Upper lobe of left lung (tissue), 6 donors: ENCODE results near the gene ABHD5. TPM values are rescaled to one million over a fixed set of nuclear protein-coding genes. Genes with fewer than 3 reads are reported as not detected.

Source experiments
- ATAC-seq, 2 donors: fragments of 200-7000 bp; cut with Tn5 transposase; one replicate each; pipeline ENCODE4 v1.9.1; 2022; ENCODE audit warnings: mild to moderate bottlenecking in 2 of 2, moderate library complexity in 2 of 2; ENCODE audit not compliant: low FRiP score in 2 of 2
- DNase-seq, 2 donors: peaks; one replicate each; pipeline ENCODE4 v3.0.0-alpha.2; 2019 to 2020
- H3K27ac ChIP-seq, 4 donors: fragments of 200-600 bp; sonication (generic); one replicate each; pipeline ENCODE4 v1.5.1; 2016 to 2019
- H3K27me3 ChIP-seq, 4 donors: fragments of 200-600 bp; sonication (generic); one replicate each; pipeline ENCODE4 v1.5.1; 2017 to 2019
- H3K36me3 ChIP-seq, 4 donors: fragments of 200-600 bp; sonication (generic); one replicate each; pipeline ENCODE4 v1.5.1; 2016 to 2019
- H3K4me1 ChIP-seq, 4 donors: fragments of 200-600 bp; sonication (generic); one replicate each; pipeline ENCODE4 v1.5.1; 2018 to 2019
- H3K4me3 ChIP-seq, 4 donors: fragments of 200-600 bp; sonication (generic); one replicate each; pipeline ENCODE4 v1.5.1; 2017 to 2019; ENCODE audit warnings: mild to moderate bottlenecking in 2 of 4, moderate library complexity in 1 of 4
- H3K9me3 ChIP-seq, 4 donors: fragments of 200-600 bp; sonication (generic); one replicate each; pipeline ENCODE4 v1.5.1; 2018 to 2019
- EP300 ChIP-seq, 4 donors: sonication (generic); formaldehyde crosslinking; IDR thresholded peaks; one replicate each; pipeline ENCODE4 v1.5.1; 2017; ENCODE audit warnings: antibody characterized with exemption in 4 of 4, control low read depth in 2 of 4
- POLR2A ChIP-seq, 4 donors: fragments of 450-650 bp; IDR thresholded peaks; one replicate each; pipeline ENCODE4 v1.5.1; 2016 to 2017; ENCODE audit warnings: antibody characterized with exemption in 4 of 4, mild to moderate bottlenecking in 2 of 4
- POLR2AphosphoS5 ChIP-seq, 2 donors: sonication (generic); formaldehyde crosslinking; IDR thresholded peaks; one replicate each; pipeline ENCODE4 v1.5.1; 2017; ENCODE audit warnings: antibody characterized with exemption in 2 of 2
- WGBS, 2 donors: methylation state at CpG; one replicate each; pipeline ENCODE4 v1.1.5; 2017 to 2018; 5-methylcytosine and 5-hydroxymethylcytosine counted together
- total RNA-seq, 6 donors: library from RNA; depleted of rRNA in 4 of 6; stranded (reverse); fragments of >200 nt in 4 of 6; gene quantifications; one replicate each; pipeline versions ENCODE4 v1.1.0 to v1.2.1, GENCODE V29; 2016 to 2021
- TF ChIP-seq, protein P1 (sequence below), 6 experiments: fragments of 450-650 bp in 4 of 6; fragments of 200-600 bp in 2 of 6; sonication (generic) in 2 of 6; IDR thresholded peaks; one replicate each; pipeline ENCODE4 v1.5.1; 2016 to 2019; ENCODE audit warnings: antibody characterized with exemption in 6 of 6
- donor health status: DM: no; HTN: no; CAD: no; lungs with moderate emphysema.
- donor health status: DM: no; HTN: yes; CAD: no; lungs with severe emphysema.

Gene ABHD5
- total RNA-seq, 6 donors from 2014 or later: 35.6 to 42.6 (median 37.4) TPM

DNA sequence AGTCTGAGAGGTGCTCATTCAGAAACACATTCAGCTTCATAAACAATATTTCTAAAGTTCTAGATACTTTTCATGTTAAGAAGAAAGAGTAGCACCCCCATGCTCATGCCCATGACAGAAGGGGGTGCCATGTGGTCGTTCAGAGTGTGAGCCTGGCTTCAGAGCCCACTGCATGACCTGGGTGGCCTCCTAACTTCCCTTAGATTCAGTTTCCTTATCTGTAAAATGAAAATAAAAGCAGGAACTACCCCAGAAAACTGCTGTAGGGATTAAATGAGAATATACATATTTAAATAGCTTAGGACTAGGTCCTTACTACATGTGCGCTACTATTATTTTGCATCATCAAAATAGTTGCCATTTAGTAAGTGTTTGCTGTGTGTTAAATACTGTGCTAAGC lies 69.2 kb downstream of the ABHD5 start:
- 66 to 81% methylated on average over 2 of the region's 2 CpGs for WGBS, 2 donors
- TF ChIP-seq, protein P1, sequence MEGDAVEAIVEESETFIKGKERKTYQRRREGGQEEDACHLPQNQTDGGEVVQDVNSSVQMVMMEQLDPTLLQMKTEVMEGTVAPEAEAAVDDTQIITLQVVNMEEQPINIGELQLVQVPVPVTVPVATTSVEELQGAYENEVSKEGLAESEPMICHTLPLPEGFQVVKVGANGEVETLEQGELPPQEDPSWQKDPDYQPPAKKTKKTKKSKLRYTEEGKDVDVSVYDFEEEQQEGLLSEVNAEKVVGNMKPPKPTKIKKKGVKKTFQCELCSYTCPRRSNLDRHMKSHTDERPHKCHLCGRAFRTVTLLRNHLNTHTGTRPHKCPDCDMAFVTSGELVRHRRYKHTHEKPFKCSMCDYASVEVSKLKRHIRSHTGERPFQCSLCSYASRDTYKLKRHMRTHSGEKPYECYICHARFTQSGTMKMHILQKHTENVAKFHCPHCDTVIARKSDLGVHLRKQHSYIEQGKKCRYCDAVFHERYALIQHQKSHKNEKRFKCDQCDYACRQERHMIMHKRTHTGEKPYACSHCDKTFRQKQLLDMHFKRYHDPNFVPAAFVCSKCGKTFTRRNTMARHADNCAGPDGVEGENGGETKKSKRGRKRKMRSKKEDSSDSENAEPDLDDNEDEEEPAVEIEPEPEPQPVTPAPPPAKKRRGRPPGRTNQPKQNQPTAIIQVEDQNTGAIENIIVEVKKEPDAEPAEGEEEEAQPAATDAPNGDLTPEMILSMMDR (IDR thresholded peaks at IDR 0.05): no peak
- no peak for TF ChIP-seq POLR2AphosphoS5 (IDR thresholded peaks at IDR 0.05)
- no peak for TF ChIP-seq POLR2A (IDR thresholded peaks at IDR 0.05)
- H3K27ac ChIP-seq: peak overlapping the region in 1 of 4 donors; percentile 32
- no peak for ATAC-seq
- H3K27me3 ChIP-seq: no peaks in the 10 kb centered on the region
- no peaks in the 10 kb centered on the region for H3K36me3 ChIP-seq
- no peak overlapping the region for H3K4me3 ChIP-seq
- H3K4me1 ChIP-seq: peaks cover 6 to 11% (median 9%) of the 10 kb centered on the region in 4 donors
- DNase-seq: no peak
- no peaks in the 10 kb centered on the region for H3K9me3 ChIP-seq

- Histone ChIP-seq H3K4me3 (no peak overlapping the region), H3K36me3 (no peaks in the 10 kb centered on the region), H3K9me3 (no peaks in the 10 kb centered on the region), H3K4me1 (peaks cover 6 to 11% (median 9%) of the 10 kb centered on the region in 4 donors), H3K27me3 (no peaks in the 10 kb centered on the region), H3K27ac (no peak overlapping the region)
- ATAC-seq: no peak
- TF ChIP-seq, protein P1 (IDR thresholded peaks at IDR 0.05): no peak
- TF ChIP-seq POLR2AphosphoS5 (IDR thresholded peaks at IDR 0.05) (no peak), POLR2A (IDR thresholded peaks at IDR 0.05) (no peak), EP300 (IDR thresholded peaks at IDR 0.05) (no peak)
- 91 to 99% methylated on average over 4 of the region's 4 CpGs for whole genome bisulfite sequencing, 2 donors
- no peak for DNase-seq
Measured at GRCh38 chr3:43760938-43761337, 70.2 kb downstream of the ABHD5 start.

- Histone ChIP-seq H3K4me1 (peaks cover 6 to 11% (median 9%) of the 10 kb centered on the region in 4 donors), H3K27me3 (no peaks in the 10 kb centered on the region), H3K36me3 (no peaks in the 10 kb centered on the region), H3K4me3 (no peak overlapping the region), H3K27ac (no peak overlapping the region), H3K9me3 (no peaks in the 10 kb centered on the region)
- no peak for ATAC-seq
- TF ChIP-seq EP300 (IDR thresholded peaks at IDR 0.05) (no peak), POLR2AphosphoS5 (IDR thresholded peaks at IDR 0.05) (no peak), POLR2A (IDR thresholded peaks at IDR 0.05) (no peak)
- TF ChIP-seq, protein P1 (IDR thresholded peaks at IDR 0.05): no peak
- 87 to 89% methylated on average over 6 of the region's 6 CpGs for WGBS, 2 donors
- no peak for DNase-seq
Measured at GRCh38 chr3:43762451-43762850, 71.7 kb downstream of the ABHD5 start.

- Histone ChIP-seq H3K27me3 (no peaks in the 10 kb centered on the region), H3K27ac (no peak overlapping the region), H3K36me3 (no peaks in the 10 kb centered on the region), H3K4me3 (no peak overlapping the region), H3K4me1 (peaks cover 13 to 19% (median 14%) of the 10 kb centered on the region in 4 donors), H3K9me3 (no peaks in the 10 kb centered on the region)
- ATAC-seq (no peak), DNase-seq (no peak)
- WGBS, 2 donors: 85 to 91% methylated on average over 2 of the region's 2 CpGs
- TF ChIP-seq EP300 (IDR thresholded peaks at IDR 0.05) (no peak), POLR2AphosphoS5 (IDR thresholded peaks at IDR 0.05) (no peak), POLR2A (IDR thresholded peaks at IDR 0.05) (no peak)
- TF ChIP-seq, protein P1 (IDR thresholded peaks at IDR 0.05): no peak
Measured at GRCh38 chr3:43764056-43764455, 73.3 kb downstream of the ABHD5 start.

GRCh38 chr3:43764471-43764870 lies 73.7 kb downstream of the ABHD5 start:
- H3K27ac ChIP-seq: no peak overlapping the region
- H3K27me3 ChIP-seq: no peaks in the 10 kb centered on the region
- WGBS, 2 donors: 93 to 96% methylated on average over 2 of the region's 2 CpGs
- TF ChIP-seq, protein P1 (IDR thresholded peaks at IDR 0.05): no peak
- H3K4me1 ChIP-seq: peaks cover 13 to 18% (median 15%) of the 10 kb centered on the region in 4 donors
- H3K9me3 ChIP-seq: no peaks in the 10 kb centered on the region
- no peaks in the 10 kb centered on the region for H3K36me3 ChIP-seq
- H3K4me3 ChIP-seq: no peak overlapping the region
- ATAC-seq: no peak
- DNase-seq: no peak
